Osteoblast (primary cell): Measurements from ENCODE around the gene IGF2BP2. TPM values are rescaled to one million over a fixed set of nuclear protein-coding genes. Genes with fewer than 3 reads are reported as not detected.

Experiments
- DNase-seq: peaks from one replicate; pipeline ENCODE4 v3.0.0; 2011; ENCODE audit warnings: low spot score, mixed read lengths; ENCODE audit not compliant: insufficient read length; ENCODE audit errors: missing footprints
- H2AFZ ChIP-seq: 2 replicates; pipeline ENCODE4 v1.6.0; 2011; ENCODE audit warnings: mild to moderate bottlenecking, low read length
- H3K27ac ChIP-seq: 2 replicates; pipeline ENCODE4 v1.5.1; 2011; ENCODE audit warnings: mild to moderate bottlenecking, low read depth, low read length, moderate library complexity
- H3K27me3 ChIP-seq: 2 replicates; pipeline ENCODE4 v1.6.0; 2012; ENCODE audit warnings: mild to moderate bottlenecking, control low read depth, inconsistent platforms, low read length, moderate library complexity; ENCODE audit not compliant: insufficient read depth
- H3K36me3 ChIP-seq: 2 replicates; pipeline ENCODE4 v1.5.1; 2011; ENCODE audit warnings: mild to moderate bottlenecking, low read length, control low read depth, moderate library complexity; ENCODE audit not compliant: insufficient read depth
- H3K4me1 ChIP-seq: 2 replicates; pipeline ENCODE4 v1.5.1; 2011; ENCODE audit warnings: mild to moderate bottlenecking, low read length, control low read depth, moderate library complexity; ENCODE audit not compliant: insufficient read depth
- H3K4me2 ChIP-seq: 2 replicates; pipeline ENCODE4 v1.6.0; 2011; ENCODE audit warnings: mild to moderate bottlenecking, low read length; ENCODE audit not compliant: insufficient read depth
- H3K4me3 ChIP-seq: fragments of 200-600 bp; sonication (generic); 3 replicates; pipeline ENCODE4 v1.5.1; 2012; ENCODE audit warnings: mild to moderate bottlenecking, low read length, inconsistent platforms; ENCODE audit not compliant: insufficient read depth
- H3K79me2 ChIP-seq: 2 replicates; pipeline ENCODE4 v1.6.0; 2012; ENCODE audit warnings: mild to moderate bottlenecking, low read length, control low read depth, inconsistent platforms; ENCODE audit not compliant: insufficient read depth
- H3K9me3 ChIP-seq: 2 replicates; pipeline ENCODE4 v1.5.1; 2011; ENCODE audit warnings: low read depth, low read length, control low read depth
- H4K20me1 ChIP-seq: 2 replicates; pipeline ENCODE4 v1.6.0; 2012; ENCODE audit warnings: mild to moderate bottlenecking, low read length, control low read depth; ENCODE audit not compliant: insufficient read depth
- total RNA-seq: library from RNA; depleted of rRNA; stranded (reverse); fragments of >200 nt; gene quantifications from 2 replicates; pipeline ENCODE4 v1.2.3, GENCODE V29; 2012
- TF ChIP-seq, protein P1 (sequence below): IDR thresholded peaks from 2 replicates; pipeline ENCODE4 v1.5.1; 2011; ENCODE audit warnings: mild to moderate bottlenecking, low read depth, low read length, moderate library complexity; ENCODE audit errors: extremely low read depth

IGF2BP2 gene
- total RNA-seq, 1 donor = 81.8 TPM

DNA sequence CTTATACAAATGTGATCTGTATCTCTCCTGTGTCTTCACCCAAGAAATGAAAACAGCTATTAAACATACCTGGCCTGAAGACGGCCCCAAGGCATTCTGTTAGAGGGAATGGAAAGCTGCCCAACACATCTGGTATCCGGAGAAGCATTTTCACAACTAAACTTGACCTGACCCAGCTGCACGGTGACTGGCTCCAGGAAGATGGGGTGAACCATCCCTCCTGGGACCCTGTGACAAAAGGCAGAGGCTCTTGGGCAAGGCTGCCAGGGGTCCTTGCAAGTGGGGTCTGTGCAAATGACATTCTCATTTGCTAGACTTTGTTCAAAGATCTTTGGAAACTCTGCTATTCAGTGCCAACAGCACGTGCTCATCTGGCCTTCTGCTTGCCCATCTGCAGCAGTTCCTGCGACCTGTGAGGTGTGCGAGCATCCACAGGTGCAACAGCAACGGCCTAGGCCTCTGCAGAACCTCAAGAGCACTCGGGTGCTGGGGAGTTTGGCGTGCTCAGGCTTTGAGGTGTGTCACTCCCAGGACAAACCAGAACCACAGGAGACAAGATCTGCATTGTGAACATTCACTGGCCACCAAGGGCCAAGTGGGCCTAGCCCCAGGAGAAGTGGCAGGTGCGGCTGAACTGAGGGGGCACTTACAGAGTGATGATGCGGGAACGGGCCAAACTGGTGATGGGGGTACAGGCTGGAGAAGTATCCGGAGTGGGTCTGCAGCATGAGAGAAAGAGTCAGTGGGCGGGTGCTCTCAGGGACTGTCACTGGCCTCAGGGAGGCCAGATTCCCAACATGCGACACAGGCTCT is 166.9 kb downstream of the IGF2BP2 start:
- H3K9me3 ChIP-seq = no peaks in the 10 kb centered on the region
- TF ChIP-seq, protein P1, sequence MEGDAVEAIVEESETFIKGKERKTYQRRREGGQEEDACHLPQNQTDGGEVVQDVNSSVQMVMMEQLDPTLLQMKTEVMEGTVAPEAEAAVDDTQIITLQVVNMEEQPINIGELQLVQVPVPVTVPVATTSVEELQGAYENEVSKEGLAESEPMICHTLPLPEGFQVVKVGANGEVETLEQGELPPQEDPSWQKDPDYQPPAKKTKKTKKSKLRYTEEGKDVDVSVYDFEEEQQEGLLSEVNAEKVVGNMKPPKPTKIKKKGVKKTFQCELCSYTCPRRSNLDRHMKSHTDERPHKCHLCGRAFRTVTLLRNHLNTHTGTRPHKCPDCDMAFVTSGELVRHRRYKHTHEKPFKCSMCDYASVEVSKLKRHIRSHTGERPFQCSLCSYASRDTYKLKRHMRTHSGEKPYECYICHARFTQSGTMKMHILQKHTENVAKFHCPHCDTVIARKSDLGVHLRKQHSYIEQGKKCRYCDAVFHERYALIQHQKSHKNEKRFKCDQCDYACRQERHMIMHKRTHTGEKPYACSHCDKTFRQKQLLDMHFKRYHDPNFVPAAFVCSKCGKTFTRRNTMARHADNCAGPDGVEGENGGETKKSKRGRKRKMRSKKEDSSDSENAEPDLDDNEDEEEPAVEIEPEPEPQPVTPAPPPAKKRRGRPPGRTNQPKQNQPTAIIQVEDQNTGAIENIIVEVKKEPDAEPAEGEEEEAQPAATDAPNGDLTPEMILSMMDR = no peak
- peaks cover 52% of the 10 kb centered on the region for H3K4me1 ChIP-seq
- peaks cover 8% of the 10 kb centered on the region for H4K20me1 ChIP-seq
- peaks cover 42% of the 10 kb centered on the region for H3K36me3 ChIP-seq
- DNase-seq = no peak
- peaks cover 4% of the 10 kb centered on the region for H3K79me2 ChIP-seq
- H2AFZ ChIP-seq = no peak overlapping the region
- H3K27ac ChIP-seq = peak overlapping the region; percentile 91
- no peak overlapping the region for H3K4me3 ChIP-seq
- no peaks in the 10 kb centered on the region for H3K27me3 ChIP-seq
- peak overlapping the region; percentile 44 for H3K4me2 ChIP-seq

DNA sequence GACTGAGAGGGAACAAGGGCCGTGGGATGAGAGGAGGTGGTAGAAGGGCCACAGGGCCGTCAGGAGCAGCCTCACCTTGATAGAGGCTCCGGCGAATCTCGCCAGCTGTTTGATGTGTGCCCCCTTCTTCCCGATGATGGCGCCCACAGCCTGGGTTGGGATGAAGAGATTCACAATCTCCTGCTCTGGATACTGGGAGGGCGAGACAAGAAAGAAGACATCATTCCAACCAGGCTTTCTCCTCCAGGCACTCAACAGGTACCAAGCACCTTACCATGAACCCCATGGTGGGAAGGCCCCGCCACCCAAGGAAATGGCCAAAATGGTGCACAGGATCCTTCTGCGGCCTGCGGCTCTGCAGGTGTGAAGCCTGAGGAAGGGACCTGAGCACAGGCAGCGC is 167.6 kb downstream of the IGF2BP2 start:
- H2AFZ ChIP-seq = no peak overlapping the region
- peaks cover 8% of the 10 kb centered on the region for H4K20me1 ChIP-seq
- H3K79me2 ChIP-seq = peaks cover 4% of the 10 kb centered on the region
- H3K36me3 ChIP-seq = peaks cover 49% of the 10 kb centered on the region
- no peaks in the 10 kb centered on the region for H3K9me3 ChIP-seq
- peaks cover 52% of the 10 kb centered on the region for H3K4me1 ChIP-seq
- TF ChIP-seq, protein P1 = no peak
- no peak overlapping the region for H3K4me3 ChIP-seq
- H3K27ac ChIP-seq = peak overlapping the region; percentile 91
- H3K27me3 ChIP-seq = no peaks in the 10 kb centered on the region
- no peak for DNase-seq
- peak overlapping the region; percentile 34 for H3K4me2 ChIP-seq

DNA sequence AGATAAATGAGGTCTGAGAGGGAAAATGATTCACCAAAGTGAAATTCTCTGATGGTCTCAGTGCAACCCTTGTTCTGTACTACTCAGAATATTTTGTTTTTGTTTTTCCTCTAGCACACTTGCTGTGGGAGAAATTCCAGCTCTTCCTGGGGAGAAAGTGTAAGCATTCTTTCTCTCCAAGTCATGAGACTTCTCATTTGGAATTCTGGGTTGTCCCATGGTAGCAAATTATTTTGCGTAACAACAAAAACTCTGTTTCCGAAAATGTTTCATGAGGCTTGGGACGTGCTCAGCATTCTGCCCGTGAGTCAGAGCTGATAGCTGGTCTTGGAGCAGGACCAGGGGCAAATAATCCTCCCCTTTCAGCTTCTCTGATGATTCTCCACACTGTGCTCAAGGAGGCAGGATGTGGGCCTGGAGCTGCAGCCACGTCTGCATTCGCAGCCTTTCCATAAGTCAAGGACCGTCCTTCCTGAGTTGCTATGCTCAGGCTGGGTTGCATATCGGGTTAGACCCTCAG is 168.5 kb downstream of the IGF2BP2 start:
- no peak overlapping the region for H2AFZ ChIP-seq
- peaks cover 52% of the 10 kb centered on the region for H3K4me1 ChIP-seq
- peak; percentile 95 for DNase-seq
- peaks cover 8% of the 10 kb centered on the region for H4K20me1 ChIP-seq
- H3K79me2 ChIP-seq = peaks cover 4% of the 10 kb centered on the region
- peak overlapping the region; percentile 91 for H3K27ac ChIP-seq
- no peaks in the 10 kb centered on the region for H3K27me3 ChIP-seq
- no peak overlapping the region for H3K4me3 ChIP-seq
- H3K4me2 ChIP-seq = peak overlapping the region; percentile 34
- peaks cover 55% of the 10 kb centered on the region for H3K36me3 ChIP-seq
- TF ChIP-seq, protein P1 = no peak
- no peaks in the 10 kb centered on the region for H3K9me3 ChIP-seq
